ACC112 (cell line): ENCODE measurements around the gene MMP24.

Experiments
- H2AFZ ChIP-seq: fragments of 200-600 bp; sonication (generic); one replicate; pipeline ENCODE4 v1.6.0; 2017; ENCODE audit warnings: antibody characterized with exemption, low read length; ENCODE audit not compliant: unreplicated experiment
- H3K27ac ChIP-seq: fragments of 200-600 bp; sonication (generic); 2 replicates; pipeline ENCODE4 v1.5.1; 2014; ENCODE audit warnings: low read depth, mild to moderate bottlenecking, antibody characterized with exemption, low read length, moderate library complexity
- H3K27me3 ChIP-seq: fragments of 200-600 bp; sonication (generic); 2 replicates; pipeline ENCODE4 v1.6.1; 2014; ENCODE audit warnings: mild to moderate bottlenecking, antibody characterized with exemption, low read length, moderate library complexity, mixed read lengths; ENCODE audit not compliant: insufficient read depth
- H3K36me3 ChIP-seq: fragments of 200-600 bp; sonication (generic); 2 replicates; pipeline ENCODE4 v1.6.1; 2016; ENCODE audit warnings: mild to moderate bottlenecking, antibody characterized with exemption, low read length, moderate library complexity, mixed read lengths; ENCODE audit not compliant: insufficient read depth
- H3K4me1 ChIP-seq: fragments of 200-600 bp; sonication (generic); one replicate; pipeline ENCODE4 v1.6.1; 2016; ENCODE audit warnings: low read length, mixed read lengths; ENCODE audit not compliant: insufficient read depth, unreplicated experiment, control insufficient read depth
- H3K4me3 ChIP-seq: fragments of 200-600 bp; sonication (generic); 2 replicates; pipeline ENCODE4 v1.5.1; 2014; ENCODE audit warnings: mild to moderate bottlenecking, low read depth, low read length
- H3K79me2 ChIP-seq: fragments of 200-600 bp; sonication (generic); one replicate; pipeline ENCODE4 v1.6.0; 2016; ENCODE audit warnings: low read length; ENCODE audit not compliant: control insufficient read depth, unreplicated experiment, insufficient read depth

MMP24 gene

GRCh38 chr20:35223941-35224340 is 2.5 kb upstream of the MMP24 start:
- Histone ChIP-seq H3K27ac (no peak overlapping the region), H2AFZ (no peak overlapping the region), H3K4me1 (no peaks in the 10 kb centered on the region), H3K27me3 (peaks cover 37% of the 10 kb centered on the region), H3K36me3 (no peaks in the 10 kb centered on the region), H3K79me2 (no peaks in the 10 kb centered on the region), H3K4me3 (no peak overlapping the region)

GRCh38 chr20:35224536-35224935 is 2.0 kb upstream of the MMP24 start:
- Histone ChIP-seq H3K27me3 (peaks cover 37% of the 10 kb centered on the region), H3K4me1 (no peaks in the 10 kb centered on the region)

DNA sequence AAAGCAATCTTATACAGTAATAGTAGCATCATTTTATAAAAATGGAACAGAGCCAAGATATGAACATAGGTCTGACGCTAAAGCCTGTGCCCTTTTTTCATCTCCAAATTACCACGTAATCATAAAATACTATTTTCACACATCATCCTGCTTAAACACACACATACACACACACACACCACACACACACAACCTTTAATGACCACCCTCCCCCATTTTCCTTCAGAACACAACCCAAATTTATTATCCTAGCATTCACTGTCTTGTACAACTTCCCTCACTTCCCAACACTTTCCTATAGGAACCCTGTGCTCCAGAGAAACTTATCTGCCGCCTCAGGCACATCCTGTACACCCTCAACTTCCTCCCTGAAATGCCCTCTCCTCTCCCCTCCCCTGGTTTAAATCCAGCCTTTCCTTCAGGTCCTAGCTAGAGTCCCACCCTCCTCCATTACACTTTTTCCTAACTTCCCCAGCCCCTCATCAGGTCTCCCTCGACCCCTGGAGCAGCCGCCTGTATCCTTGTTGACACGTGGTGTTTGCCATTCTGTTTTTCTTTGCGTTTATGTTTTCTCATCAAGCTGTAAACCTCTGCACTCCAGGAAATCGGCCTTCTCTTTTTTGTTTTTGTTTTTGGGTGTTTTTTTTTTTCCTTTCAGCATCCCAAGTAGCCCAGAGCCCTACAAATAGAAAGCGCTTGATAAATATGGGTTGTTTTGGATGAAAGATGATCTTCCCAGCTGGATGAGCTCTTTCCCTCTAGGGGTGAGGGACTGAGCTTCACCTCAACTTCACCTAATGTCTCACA is 968 bp upstream of the MMP24 start:
- Histone ChIP-seq H3K79me2 (no peaks in the 10 kb centered on the region), H3K4me3 (no peak overlapping the region; the same call in 1 of the 2 replicates), H3K4me1 (no peaks in the 10 kb centered on the region), H3K36me3 (no peaks in the 10 kb centered on the region), H3K27me3 (peaks cover 37% of the 10 kb centered on the region), H3K27ac (no peak overlapping the region), H2AFZ (no peak overlapping the region)

More at GRCh38 chr20:35224536-35224935, 2.0 kb upstream of the MMP24 start:
- no peaks in the 10 kb centered on the region for H3K36me3 ChIP-seq
- no peaks in the 10 kb centered on the region for H3K79me2 ChIP-seq
- no peak overlapping the region for H3K27ac ChIP-seq
- no peak overlapping the region for H3K4me3 ChIP-seq
- no peak overlapping the region for H2AFZ ChIP-seq

GRCh38 chr20:35226884-35227681 is 593 bp downstream of the MMP24 start:
- Histone ChIP-seq H3K36me3 (no peaks in the 10 kb centered on the region), H3K79me2 (no peaks in the 10 kb centered on the region), H3K4me3 (peak overlapping the region; percentile 57), H2AFZ (no peak overlapping the region), H3K27ac (no peak overlapping the region), H3K27me3 (peaks cover 37% of the 10 kb centered on the region), H3K4me1 (no peaks in the 10 kb centered on the region)

DNA sequence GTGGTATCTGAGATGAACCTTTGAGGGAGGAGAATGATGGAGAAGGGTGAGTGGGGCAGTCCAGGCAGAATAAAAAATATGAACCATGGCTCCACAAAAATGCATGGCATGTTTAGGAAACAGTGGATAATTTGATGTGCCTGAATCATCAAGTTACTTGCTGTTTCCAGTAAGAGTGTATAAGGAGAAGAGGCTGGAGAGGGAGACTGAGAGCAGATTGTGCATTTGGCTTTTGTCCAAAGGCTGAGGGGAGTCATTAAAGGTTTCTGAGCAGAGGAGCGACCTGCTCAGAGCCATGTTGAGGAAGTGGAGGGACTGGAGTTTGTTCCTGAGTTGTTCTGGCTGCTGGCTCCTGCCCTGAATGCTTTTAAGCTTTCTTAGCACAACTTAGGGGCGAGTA is 6.1 kb downstream of the MMP24 start:
- Histone ChIP-seq H3K4me1 (peaks cover 3% of the 10 kb centered on the region), H2AFZ (no peak overlapping the region), H3K4me3 (no peak overlapping the region), H3K79me2 (no peaks in the 10 kb centered on the region), H3K27ac (no peak overlapping the region), H3K36me3 (no peaks in the 10 kb centered on the region), H3K27me3 (peaks cover 10% of the 10 kb centered on the region)

DNA sequence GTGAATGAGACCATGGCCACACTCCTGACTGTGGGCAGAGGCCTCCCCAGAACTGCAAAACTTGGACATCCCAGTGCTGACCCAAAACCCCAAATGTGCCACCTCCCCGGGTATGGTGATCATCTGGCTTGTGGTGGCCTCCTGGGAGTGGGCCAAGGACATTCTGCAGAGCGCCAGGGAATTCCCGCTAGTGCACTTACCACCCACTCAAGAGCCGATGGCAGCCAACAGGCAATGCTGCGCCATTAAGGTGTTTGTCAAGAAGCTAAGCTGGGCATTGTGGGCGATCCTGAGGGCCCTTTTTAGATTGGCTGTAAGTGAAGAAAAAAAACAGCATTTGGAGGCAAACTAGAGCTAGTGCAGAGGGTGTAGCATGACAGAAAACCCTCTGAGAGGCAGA is 9.4 kb downstream of the MMP24 start:
- H3K4me3 ChIP-seq = no peak overlapping the region
- H3K27me3 ChIP-seq = no peaks in the 10 kb centered on the region
- H3K79me2 ChIP-seq = no peaks in the 10 kb centered on the region
- no peaks in the 10 kb centered on the region for H3K36me3 ChIP-seq
- H3K27ac ChIP-seq = no peak overlapping the region
- no peak overlapping the region for H2AFZ ChIP-seq
- peaks cover 3% of the 10 kb centered on the region for H3K4me1 ChIP-seq

GRCh38 chr20:35237486-35237885 is 11.0 kb downstream of the MMP24 start:
- no peaks in the 10 kb centered on the region for H3K36me3 ChIP-seq
- no peak overlapping the region for H3K4me3 ChIP-seq
- H2AFZ ChIP-seq = no peak overlapping the region
- H3K27ac ChIP-seq = no peak overlapping the region
- H3K4me1 ChIP-seq = no peaks in the 10 kb centered on the region
- no peaks in the 10 kb centered on the region for H3K27me3 ChIP-seq
- H3K79me2 ChIP-seq = no peaks in the 10 kb centered on the region

DNA sequence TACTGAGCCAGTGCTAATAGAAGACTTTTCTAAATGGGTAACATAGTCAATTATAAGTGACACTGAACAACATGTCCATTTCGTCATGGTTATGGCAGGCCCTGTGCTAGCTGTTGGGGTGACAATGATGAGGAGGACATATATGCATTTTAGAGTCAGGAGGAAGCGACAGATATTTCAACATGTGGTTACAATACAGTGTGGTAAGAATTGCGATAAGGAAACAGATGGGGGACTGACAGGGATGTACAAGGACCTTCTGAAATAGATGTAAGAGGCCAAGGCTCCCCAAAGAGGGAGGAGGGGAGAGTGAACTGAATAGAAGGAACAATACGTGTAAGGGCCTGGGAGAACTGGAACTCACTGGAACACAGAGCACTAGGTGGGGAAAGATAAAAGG is 11.7 kb downstream of the MMP24 start:
- H3K79me2 ChIP-seq = no peaks in the 10 kb centered on the region
- H3K36me3 ChIP-seq = no peaks in the 10 kb centered on the region
- no peak overlapping the region for H2AFZ ChIP-seq
- no peak overlapping the region for H3K4me3 ChIP-seq
- no peak overlapping the region for H3K27ac ChIP-seq
- no peaks in the 10 kb centered on the region for H3K4me1 ChIP-seq
- H3K27me3 ChIP-seq = no peaks in the 10 kb centered on the region

DNA sequence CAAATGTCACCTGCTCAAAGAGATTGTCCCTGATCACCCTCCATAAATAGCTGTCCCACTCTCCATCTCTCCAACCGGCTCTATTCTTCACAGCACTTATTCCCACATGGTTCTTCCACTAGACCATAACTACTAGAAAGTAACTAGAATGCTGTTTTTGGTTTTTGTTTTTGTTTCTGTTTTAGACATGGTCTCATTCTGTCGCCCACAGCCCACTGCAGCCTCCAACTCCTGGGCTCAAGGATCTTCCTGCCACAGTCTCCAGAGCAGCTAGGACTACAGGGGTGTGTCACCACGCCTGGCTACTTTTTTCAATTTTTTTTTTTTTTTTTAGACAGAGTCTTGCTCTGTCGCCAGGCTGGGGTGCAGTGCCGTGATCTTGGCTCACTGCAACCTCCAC is 12.2 kb downstream of the MMP24 start:
- Histone ChIP-seq H3K4me3 (no peak overlapping the region), H3K79me2 (no peaks in the 10 kb centered on the region), H2AFZ (no peak overlapping the region), H3K36me3 (no peaks in the 10 kb centered on the region), H3K27me3 (no peaks in the 10 kb centered on the region), H3K4me1 (no peaks in the 10 kb centered on the region), H3K27ac (no peak overlapping the region)

DNA sequence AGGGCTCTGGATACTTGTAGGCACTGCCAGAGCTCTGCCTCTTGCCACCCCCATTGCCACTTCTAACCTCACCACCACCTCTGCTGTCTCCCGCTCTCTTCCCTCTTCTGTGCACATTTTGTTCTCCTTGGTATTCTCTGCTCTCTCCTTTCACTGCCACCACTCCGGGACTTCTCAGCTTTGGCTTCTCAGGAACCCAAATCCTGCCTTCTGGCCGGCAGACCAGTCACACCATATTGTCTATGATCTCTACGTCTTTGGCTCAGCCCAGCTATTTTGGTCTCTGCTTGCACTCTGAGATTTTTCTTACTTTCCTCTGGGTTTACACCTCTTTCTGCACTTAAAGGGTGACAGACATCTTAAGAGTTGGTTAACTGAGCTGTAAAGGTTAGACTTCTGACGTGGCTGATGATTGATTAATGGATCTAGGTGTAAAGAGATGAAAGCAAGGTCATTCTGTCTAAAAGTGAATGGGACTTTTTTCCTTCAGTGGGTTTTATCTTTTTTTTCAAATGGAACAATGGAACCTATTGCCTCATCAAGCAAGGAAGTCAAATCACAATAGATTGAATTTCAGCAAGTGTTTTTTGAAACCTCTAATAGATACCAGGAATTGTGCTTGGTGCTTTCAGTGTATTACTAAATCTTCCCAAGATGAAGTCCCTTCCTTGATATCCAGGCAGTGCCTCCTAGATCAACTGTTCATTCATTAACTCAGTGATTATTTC is 13.8 kb downstream of the MMP24 start:
- no peak overlapping the region for H2AFZ ChIP-seq
- H3K36me3 ChIP-seq = no peaks in the 10 kb centered on the region
- H3K27me3 ChIP-seq = no peaks in the 10 kb centered on the region
- H3K4me3 ChIP-seq = no peak overlapping the region
- no peaks in the 10 kb centered on the region for H3K4me1 ChIP-seq
- H3K79me2 ChIP-seq = no peaks in the 10 kb centered on the region
- no peak overlapping the region for H3K27ac ChIP-seq
